Stimulated activated CD8-positive, alpha-beta memory T cell treated with anti-CD3 and anti-CD28 coated beads, Interleukin-12 subunit alpha, Interleukin-12 subunit beta, amount 100 ng/mL, for 1 hour (primary cell): Measurements from ENCODE around the gene MRPS5.
"Not testable (repeated sequence)": the region's sequence is repeated elsewhere in the genome, so short reads cannot be mapped to it uniquely, and the experiment has no call there.

Experiments
- DNase-seq: peaks from one replicate; pipeline ENCODE4 v3.0.0-alpha.2; 2020; ENCODE audit warnings: low read depth

Gene MRPS5

GRCh38 chr2:95121407-95122196 lies at the start of gene MRPS5:
Gene MRPS5 (minus strand): TSS chr2:95121808. CDS start chr2:95121791, 17 bp downstream.
- DNase-seq: peak; percentile 74

- no peak for DNase-seq
Measured at GRCh38 chr2:95166065-95166763, 44.6 kb upstream of the MRPS5 start.

GRCh38 chr2:95165371-95166064 lies 43.9 kb upstream of the MRPS5 start, which contains the start of gene ZNF2:
Gene ZNF2 (plus strand): TSS chr2:95165809. CDS start chr2:95176227, 10,418 bp downstream.
- DNase-seq: peak; percentile 97

DNA sequence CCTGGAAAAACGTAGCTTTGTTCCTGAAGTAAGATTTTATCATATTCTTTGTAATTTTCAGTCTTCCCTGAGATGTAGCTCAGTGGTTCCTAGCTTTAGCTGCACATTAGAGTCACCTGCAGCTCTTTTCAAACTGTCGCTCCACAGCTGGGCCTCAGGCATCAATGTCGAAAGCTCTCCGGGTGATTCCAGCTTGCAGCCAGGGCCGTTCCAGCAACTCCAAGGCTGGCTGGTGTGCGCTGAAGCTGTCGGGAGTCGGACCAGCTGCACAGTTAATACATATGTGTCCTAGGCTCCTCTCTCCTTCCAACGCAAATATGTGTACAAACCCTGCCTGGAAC lies 43.4 kb upstream of the MRPS5 start:
- no peak for DNase-seq

- peak; percentile 55 for DNase-seq
Measured at GRCh38 chr2:95159690-95160449, 38.3 kb upstream of the MRPS5 start, which contains the start of gene ZNF514. Gene ZNF514 (minus strand): TSS chr2:95159848. CDS start chr2:95153253, 6,595 bp downstream.

DNA sequence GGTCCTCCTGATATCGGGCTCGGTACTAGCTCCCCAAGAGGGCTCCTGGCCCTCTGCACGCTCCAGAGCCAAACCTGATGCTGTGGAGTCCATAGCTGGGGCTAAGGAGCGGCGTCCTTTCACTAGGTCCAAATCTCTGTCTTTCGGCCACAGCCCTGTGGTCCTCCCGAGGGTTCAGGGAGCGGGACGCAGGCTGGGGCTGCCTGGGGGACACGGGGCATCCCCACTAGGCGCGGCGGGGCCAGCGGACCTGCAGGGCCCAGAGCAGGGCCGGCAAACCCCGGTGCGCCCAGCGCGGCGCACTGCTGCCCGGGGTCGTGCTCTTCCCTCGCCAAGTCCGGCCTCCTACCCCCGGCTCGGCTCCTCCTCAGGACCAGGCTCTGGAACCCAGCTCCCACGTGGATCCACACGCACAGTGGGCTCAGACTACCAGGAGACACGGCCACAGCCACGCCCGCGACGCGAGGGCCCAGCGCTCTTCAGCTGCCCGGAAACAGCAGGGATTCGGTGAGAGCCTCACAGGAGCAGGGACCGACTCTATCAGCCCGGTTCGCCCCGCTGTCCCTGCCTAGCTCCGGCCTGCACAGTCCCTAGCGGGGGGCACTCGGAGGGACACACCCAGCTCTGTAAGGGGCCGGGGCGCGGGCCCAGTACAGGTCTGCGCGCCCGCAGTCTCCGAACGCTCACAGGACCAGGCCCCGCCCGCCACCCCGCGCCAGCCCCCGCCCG lies 37.4 kb upstream of the MRPS5 start:
- no peak for DNase-seq

DNA sequence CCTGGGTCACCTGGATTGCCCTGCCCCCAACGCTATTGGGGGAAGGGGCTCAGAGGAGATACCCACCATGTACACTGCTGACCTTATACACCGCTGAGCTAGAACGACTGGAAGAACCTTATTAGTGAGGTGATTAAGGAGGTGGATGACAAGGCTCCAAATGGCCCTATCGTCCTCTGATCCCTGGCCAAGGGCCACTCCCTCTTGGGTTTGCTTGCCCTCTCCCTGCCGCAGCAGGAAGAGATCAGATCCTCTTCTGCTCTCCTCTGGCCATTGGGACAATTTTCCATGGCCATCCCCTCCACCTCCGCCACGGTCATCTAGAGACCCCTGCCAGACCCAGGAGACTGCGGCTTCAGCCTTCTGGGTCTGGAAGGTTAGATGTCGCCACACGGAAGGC lies 36.8 kb upstream of the MRPS5 start:
- no peak for DNase-seq

GRCh38 chr2:95149397-95149984 lies 27.9 kb upstream of the MRPS5 start:
- DNase-seq: no peak

GRCh38 chr2:95143838-95144237 lies 22.2 kb upstream of the MRPS5 start:
- DNase-seq: no peak

DNA sequence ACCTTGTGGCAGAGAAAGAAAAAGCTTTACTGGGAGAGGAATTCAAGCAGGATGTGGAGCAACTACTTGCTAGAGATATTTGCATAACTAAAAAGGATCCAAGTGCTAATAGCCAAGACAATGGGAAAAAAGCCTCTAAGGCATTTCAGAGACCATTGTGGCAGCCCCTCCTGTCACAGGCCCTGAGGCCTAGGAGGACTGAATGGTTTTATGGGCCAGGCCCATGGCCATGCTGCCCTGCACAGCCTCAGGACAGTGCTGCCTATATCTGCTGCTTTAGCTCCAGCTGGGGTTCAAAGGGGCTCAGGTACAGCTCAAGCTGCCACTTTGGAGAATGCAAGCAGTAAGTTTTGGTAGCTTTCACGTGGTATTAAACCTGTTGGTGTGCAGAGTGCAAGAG lies 17.1 kb upstream of the MRPS5 start:
- DNase-seq: no peak

DNA sequence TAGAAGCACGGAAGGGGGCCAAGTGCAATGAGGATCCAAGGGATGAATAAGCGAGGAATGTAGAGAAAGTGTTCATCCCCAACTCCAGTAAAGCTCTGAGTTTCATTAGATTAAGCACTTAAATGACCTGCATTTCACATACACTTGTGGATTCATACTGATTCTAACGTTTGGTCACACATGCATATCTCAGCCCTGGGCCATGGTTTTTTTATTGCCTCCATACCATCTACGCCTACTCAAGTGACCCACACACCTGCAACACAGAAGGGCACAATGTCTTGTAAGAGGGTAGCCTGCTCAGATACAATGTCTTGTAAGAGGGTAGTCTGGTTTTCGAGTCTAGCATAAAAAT lies 566 bp upstream of the MRPS5 start:
- no peak for DNase-seq

DNA sequence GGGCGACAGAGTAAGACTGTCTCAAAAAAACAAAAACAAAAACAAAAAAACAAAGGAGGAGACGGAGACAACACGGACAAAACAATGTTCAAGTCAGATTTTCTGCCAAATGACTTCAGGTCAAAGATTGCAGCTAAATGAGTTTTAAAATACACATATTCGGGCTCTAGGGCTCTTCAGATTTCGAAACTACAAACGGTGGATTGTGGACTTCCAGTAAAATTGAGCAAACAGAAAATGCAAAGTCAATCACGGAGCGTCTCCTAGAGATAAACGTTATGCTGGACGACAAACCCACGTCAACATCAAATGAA lies 558 bp downstream of the MRPS5 start:
- DNase-seq: no peak

- DNase-seq: peak; percentile 55
Measured at GRCh38 chr2:95115418-95115817, 6.2 kb downstream of the MRPS5 start.

DNA sequence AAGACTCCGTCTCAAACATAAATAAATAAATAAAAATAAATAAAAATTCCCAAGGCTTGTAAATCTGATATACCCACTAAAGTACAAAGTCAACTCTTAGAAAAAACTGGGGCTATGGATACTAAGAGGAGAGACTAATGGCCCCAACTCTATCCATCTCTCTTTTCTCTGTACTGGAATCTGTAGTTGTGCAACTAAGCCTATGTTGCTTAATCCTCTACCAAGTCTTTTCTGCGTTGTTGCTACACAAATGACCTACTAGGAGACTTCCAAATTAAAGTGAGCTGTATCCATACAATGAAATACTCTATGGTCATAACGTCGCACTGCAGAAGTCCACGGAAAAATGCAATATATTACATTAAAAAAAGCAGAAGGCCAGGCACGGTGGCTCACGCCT lies 8.1 kb downstream of the MRPS5 start:
- no peak for DNase-seq

DNA sequence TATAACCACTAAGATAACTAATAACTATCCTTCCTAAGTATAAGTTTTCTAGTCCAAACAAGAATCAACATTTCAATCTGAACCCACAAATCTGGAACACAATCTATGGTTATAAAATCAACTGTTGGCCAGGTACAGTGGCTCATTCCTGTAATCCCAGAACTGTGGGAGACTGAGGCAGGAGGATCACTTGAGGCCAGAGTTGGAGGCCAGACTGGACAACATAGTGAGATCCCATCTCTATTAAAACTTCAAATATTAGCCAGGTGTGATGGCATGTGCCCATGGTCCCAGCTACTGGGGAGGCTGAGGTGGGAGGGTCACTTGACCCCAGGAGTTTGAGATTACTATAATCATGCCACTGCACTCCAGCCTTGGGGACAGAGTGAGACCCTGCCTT lies 11.2 kb downstream of the MRPS5 start:
- DNase-seq: no peak

DNA sequence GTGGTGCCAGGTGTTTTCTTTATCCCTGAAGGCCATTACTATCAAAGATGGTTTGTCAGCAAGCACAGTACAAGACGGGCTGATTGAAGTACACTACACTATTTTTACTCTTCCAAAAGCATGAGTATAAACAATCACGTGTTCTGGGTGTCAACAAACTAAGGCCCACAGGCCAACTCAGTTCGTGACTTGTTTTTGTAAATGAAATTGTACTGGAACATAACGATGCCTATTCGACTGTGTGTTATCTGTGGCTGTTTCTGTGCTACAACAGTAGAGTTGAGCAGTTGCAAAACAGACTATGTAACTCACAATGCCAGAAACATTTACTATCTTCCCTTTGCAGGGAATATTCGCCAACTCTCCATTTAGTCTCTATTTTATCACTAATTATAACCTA lies 12.3 kb downstream of the MRPS5 start:
- DNase-seq: no peak

GRCh38 chr2:95106081-95106480 lies 15.5 kb downstream of the MRPS5 start:
- DNase-seq: no peak

- DNase-seq: no peak
Measured at GRCh38 chr2:95104606-95105005, 17.0 kb downstream of the MRPS5 start.

- no peak for DNase-seq
Measured at GRCh38 chr2:95099910-95100309, 21.7 kb downstream of the MRPS5 start.

DNA sequence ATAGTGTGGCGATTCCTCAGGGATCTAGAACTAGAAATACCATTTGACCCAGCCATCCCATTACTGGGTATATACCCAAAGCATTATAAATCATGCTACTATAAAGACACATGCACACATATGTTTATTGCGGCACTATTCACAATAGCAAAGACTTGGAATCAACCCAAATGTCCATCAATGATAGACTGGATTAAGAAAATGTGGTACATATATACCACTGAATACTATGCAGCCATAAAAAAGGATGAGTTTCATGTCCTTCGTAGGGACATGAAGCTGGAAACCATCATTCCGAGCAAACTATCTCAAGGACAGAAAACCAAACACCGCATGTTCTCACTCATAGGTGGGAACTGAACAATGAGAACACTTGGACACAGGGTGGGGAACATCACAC lies 23.3 kb downstream of the MRPS5 start:
- not testable (repeated sequence) for DNase-seq

DNA sequence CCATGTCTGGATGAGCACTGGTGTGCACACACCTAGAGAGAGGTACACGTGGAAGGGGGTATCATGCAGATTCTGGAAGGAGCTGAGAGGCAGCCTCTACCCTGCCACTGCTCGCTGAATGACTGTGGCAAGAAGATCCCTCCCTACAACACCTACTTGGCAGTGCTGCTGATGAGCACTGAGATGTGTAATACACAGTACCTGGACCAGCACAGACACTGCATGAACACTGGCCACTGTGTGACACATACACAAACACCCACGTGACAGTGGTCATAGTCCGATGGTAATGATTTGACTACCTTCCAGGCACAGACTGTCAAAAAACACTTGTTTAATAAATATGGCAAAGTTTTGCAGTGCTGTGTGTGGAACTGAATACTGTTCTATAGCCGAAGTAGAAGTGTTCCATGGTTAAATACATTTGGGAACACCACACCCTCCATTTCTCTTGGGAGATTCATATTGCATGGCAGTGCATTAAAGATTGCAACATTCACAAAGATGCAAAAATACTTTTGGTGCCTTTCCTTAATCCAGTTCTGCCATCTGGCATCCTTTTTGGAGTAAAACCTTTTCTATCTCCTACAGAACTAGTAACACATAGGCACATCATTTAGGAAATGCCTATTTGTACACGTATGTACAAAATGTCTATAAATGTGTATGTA lies 29.6 kb downstream of the MRPS5 start:
- no peak for DNase-seq
